Measurements from ENCODE around the gene MBNL2. TPM values are rescaled to one million over a fixed set of nuclear protein-coding genes. Genes with fewer than 3 reads are reported as not detected.

MBNL2 gene
- total and polyA plus RNA-seq, 10 of the 15 experiments (the other 5 are each of a cell fraction or from before 2014, with no cell fraction given): 1.6 to 9.7 (median 6.7) TPM

GRCh38 chr13:97258801-97259200 is 36.7 kb downstream of the MBNL2 start:
- no peak for DNase-seq (ENCODE audit: low read depth, low spot score)
- H3K79me2 ChIP-seq (ENCODE audit: control insufficient read depth, insufficient read depth, low read length): peaks cover 2% of the 10 kb centered on the region; the same call in 1 of the 2 replicates

More at GRCh38 chr13:97258801-97259200, 36.7 kb downstream of the MBNL2 start:
- H3K9ac ChIP-seq (ENCODE audit: control insufficient read depth, insufficient read depth, low read length): no peak overlapping the region
- FAIRE-seq (no peak), ATAC-seq (peak; percentile 29)
- no peak for TF ChIP-seq SKIL (IDR thresholded peaks at IDR 0.05; ENCODE audit: low read depth, poor library complexity, severe bottlenecking)
- TF ChIP-seq SREBF2 (IDR thresholded peaks at IDR 0.05; ENCODE audit: low read length): no peak
- TF ChIP-seq MXI1 (IDR thresholded peaks at IDR 0.05; ENCODE audit: low read depth, low read length): no peak
- no peak for TF ChIP-seq SP1 (IDR thresholded peaks at IDR 0.05; ENCODE audit: low read depth, low read length)
- no peak for TF ChIP-seq STAT1 (conservative IDR thresholded peaks at IDR 0.05)
- ChIA-PET CTCF (no interaction called here), RAD21 (ENCODE audit: unreplicated experiment) (no interaction called here), SMC1A (ENCODE audit: uncharacterized antibody, unreplicated experiment) (no interaction called here), POLR2A (interaction anchor here (1.1 kb wide), 1 partner anchor 32 kb away, joined by 3 read pairs; no protein-coding TSS in a partner anchor)
- peaks cover 5% of the 10 kb centered on the region; the same call in 1 of the 2 replicates for H4K20me1 ChIP-seq (ENCODE audit: control insufficient read depth, insufficient read depth)
- H3K27me3 ChIP-seq (replicated peaks in 1 of 2; ENCODE audit: control insufficient read depth in 2 of 2, insufficient read depth in 2 of 2, low read length in 1 of 2): no peaks in the 10 kb centered on the region
- no peaks in the 10 kb centered on the region for H3K36me3 ChIP-seq (ENCODE audit: control insufficient read depth in 2 of 2, insufficient read depth in 2 of 2, low read length in 1 of 2)
- H3K4me1 ChIP-seq (ENCODE audit: control insufficient read depth, insufficient read depth, low read length): peaks cover 24% of the 10 kb centered on the region
- 86% methylated on average over 2 of the region's 2 CpGs for WGBS (ENCODE audit: insufficient coverage, insufficient replicate concordance, low lambda C conversion rate, missing lambda C conversion rate)
- H3K4me2 ChIP-seq (ENCODE audit: control insufficient read depth, insufficient read depth): no peak overlapping the region
- no peak overlapping the region for H3K27ac ChIP-seq (ENCODE audit: control insufficient read depth, insufficient read depth)
- H2AFZ ChIP-seq (ENCODE audit: control insufficient read depth, low read depth, low read length): no peak overlapping the region
- BruUV-seq (replicated peaks): no TSS peak
- intact Hi-C loops (cut with micrococcal nuclease; ENCODE audit: unreplicated experiment) (no loop called here), in situ Hi-C loops (cut with MboI) (no loop called here)
- no peaks in the 10 kb centered on the region for H3K9me3 ChIP-seq (replicated peaks; ENCODE audit: control insufficient read depth, insufficient read depth, low read length)
- H3K4me3 ChIP-seq: no peak overlapping the region

All from GM12878 (cell line).